Heart left ventricle (tissue), 13 donors: Measurements from ENCODE around the gene RNF180.

Source experiments
- CTCF ChIP-seq, 12 donors: fragments of 200-600 bp; sonication (generic) in 4 of 12; IDR thresholded peaks; one replicate each; pipeline versions ENCODE4 v1.5.0 to v1.8.0; 2018 to 2022; ENCODE audit warnings: antibody characterized with exemption in 12 of 12, mild to moderate bottlenecking in 5 of 12
- POLR2A ChIP-seq, 2 donors: fragments of 450-650 bp; IDR thresholded peaks; one replicate each; pipeline ENCODE4 v1.6.1; 2017; ENCODE audit warnings: antibody characterized with exemption in 2 of 2, mild to moderate bottlenecking in 2 of 2, moderate library complexity in 2 of 2
- donor health status: ischemic (EF 13 %, LVEDD 7.1; RV severe dilation, severe dysfunction).
- donor health status: DM: no; HTN: yes; CAD: no.
- donor health status: DM: no; HTN: no; CAD: no.
- donor health status: ischemic (EF 25% LVEDD 6.9; RV normal size, moderate dysfunction).
- donor health status: ischemic (EF 25% LVEDD 5.7; RV mildly dilated, moderate dysfunction).
- donor health status: ischemic (EF 35%, LVEDD 5.7; RV mildly dilated, moderate dysfunction).
- donor health status: nonischemic (EF 11% LVEDD 7.7; RV severe dilation, severe dysfunction).
- donor health status: DM: yes; HTN: yes; CAD: no.
- donor health status: PGD.
- donor health status: ischemic (EF 29% LVEDD 5.4; RV normal size, mild dysfunction).
- donor health status: nonischemic (EF 23%, LVEDD 6.1; RV moderate dilation, normal function).

GRCh38 chr5:64292611-64293215 lies 127.1 kb downstream of the RNF180 start:
- TF ChIP-seq CTCF (IDR thresholded peaks at IDR 0.05) (no peak), POLR2A (IDR thresholded peaks at IDR 0.05) (no peak)
